SU-DHL-6 (cell line): ENCODE measurements around the gene CACUL1.

Source experiments
- EZH2phosphoT487 ChIP-seq: fragments of 200-600 bp; sonication (generic), shearing (Covaris generic); conservative IDR thresholded peaks from 2 replicates; pipeline ENCODE4 v1.6.1; 2018; ENCODE audit warnings: mild to moderate bottlenecking, antibody characterized with exemption, low read length, moderate library complexity, mixed read lengths
- TF ChIP-seq, protein P1 (sequence below): fragments of 200-600 bp; sonication (generic); IDR thresholded peaks from one replicate; pipeline ENCODE4 v1.5.1; 2017; ENCODE audit warnings: antibody characterized with exemption, mild to moderate bottlenecking, low read length, moderate library complexity; ENCODE audit not compliant: insufficient read depth, poor library complexity, severe bottlenecking

DNA sequence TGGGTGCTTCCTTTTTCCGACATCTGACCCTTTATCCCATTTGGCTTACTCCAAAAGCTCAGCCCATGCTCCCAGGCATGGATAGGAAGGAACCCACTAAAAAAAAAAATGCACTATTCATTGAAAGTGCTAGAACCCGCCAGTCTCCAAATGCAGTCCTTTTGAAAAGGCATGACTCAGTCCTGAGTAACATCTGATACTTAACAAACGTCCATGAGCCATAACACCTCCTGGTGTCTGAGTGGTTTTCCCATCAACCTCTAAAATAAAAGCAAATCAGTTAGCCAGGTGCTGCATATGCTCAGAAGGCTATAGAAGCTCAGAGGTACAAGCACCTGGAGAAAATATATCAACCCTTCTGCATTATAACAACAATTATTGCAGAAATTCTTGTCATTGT, 45.0 kb upstream of the CACUL1 start:
- TF ChIP-seq, protein P1, sequence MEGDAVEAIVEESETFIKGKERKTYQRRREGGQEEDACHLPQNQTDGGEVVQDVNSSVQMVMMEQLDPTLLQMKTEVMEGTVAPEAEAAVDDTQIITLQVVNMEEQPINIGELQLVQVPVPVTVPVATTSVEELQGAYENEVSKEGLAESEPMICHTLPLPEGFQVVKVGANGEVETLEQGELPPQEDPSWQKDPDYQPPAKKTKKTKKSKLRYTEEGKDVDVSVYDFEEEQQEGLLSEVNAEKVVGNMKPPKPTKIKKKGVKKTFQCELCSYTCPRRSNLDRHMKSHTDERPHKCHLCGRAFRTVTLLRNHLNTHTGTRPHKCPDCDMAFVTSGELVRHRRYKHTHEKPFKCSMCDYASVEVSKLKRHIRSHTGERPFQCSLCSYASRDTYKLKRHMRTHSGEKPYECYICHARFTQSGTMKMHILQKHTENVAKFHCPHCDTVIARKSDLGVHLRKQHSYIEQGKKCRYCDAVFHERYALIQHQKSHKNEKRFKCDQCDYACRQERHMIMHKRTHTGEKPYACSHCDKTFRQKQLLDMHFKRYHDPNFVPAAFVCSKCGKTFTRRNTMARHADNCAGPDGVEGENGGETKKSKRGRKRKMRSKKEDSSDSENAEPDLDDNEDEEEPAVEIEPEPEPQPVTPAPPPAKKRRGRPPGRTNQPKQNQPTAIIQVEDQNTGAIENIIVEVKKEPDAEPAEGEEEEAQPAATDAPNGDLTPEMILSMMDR: no peak
- no peak for TF ChIP-seq EZH2phosphoT487
